Measurements from ENCODE around the gene SEC14L2.

Gene SEC14L2

GRCh38 chr22:30471616-30472318 lies 74.9 kb downstream of the SEC14L2 start, which contains the start of gene SEC14L3:
SEC14L3 (minus strand) TSS chr22:30472017; CDS start chr22:30471958, 59 bp downstream.
- H3K36me3 Mint-ChIP-seq = no peaks in the 10 kb centered on the region
- peaks cover 8% of the 10 kb centered on the region for H3K27me3 Mint-ChIP-seq
- no peak within 1 kb of the TSS for H3K27ac Mint-ChIP-seq
- H3K4me1 Mint-ChIP-seq (ENCODE audit: low read depth) = no peaks in the 10 kb centered on the region
- no peak within 1 kb of the TSS for H3K4me3 Mint-ChIP-seq
- H3K9me3 Mint-ChIP-seq (ENCODE audit: low read depth) = no peaks in the 10 kb centered on the region

DNA sequence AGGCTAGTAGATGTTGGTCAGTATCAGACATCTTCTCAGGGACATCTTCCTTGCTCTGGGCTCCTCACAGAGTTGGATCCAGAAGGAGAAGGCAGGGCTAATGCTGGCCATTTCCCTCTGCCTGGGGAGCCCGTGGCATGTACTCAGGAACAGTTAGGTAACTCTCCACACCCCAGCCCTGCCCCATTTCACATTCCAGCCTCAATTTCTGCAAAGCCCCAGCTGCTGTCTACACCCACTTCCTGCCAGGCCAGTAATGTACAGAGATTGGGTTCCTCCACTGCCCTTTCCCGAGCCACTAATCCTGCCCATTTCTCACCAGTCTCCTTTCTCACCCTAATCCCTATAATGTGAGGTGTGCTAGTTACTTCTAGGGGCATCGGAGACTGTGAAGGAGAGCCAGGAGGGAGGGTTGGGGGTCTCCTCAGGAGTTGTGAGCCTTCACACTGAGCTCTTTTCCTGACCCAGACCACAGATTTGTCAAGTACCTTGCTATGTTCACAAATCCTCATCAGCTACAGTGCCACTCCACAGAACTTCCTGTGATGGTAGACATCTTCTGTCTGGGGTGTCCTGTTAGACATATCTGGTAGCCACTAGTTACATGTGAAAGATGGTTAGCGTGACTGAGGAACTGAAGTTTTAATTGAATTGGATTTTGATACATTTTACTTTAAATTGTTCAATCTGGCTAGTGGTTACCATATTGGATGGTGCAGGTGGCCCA lies 76.3 kb downstream of the SEC14L2 start:
- Mint-ChIP-seq H3K36me3 (no peaks in the 10 kb centered on the region), H3K27ac (no peak overlapping the region), H3K9me3 (ENCODE audit: low read depth) (no peaks in the 10 kb centered on the region), H3K27me3 (peaks cover 8% of the 10 kb centered on the region), H3K4me1 (ENCODE audit: low read depth) (no peaks in the 10 kb centered on the region), H3K4me3 (no peak overlapping the region)

DNA sequence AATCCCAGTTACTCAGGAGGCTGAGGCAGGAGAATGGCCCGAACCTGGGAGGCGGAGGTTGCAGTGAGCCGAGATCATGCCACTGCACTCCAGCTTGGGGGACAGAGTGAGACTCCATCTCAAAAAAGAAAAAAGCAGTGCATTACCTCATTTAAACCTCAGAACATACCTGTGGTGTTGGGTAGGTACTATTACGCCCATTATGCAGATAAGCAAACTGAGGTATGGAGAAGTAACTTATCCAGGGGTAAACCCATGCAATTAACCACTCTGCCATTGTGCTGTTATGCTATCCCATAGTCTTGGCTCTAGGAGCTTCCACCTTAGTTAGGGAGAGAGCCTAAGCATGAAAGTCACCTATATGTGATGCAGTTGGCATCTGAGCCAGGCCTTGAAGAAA lies 77.3 kb downstream of the SEC14L2 start:
- H3K4me1 Mint-ChIP-seq (ENCODE audit: low read depth) = no peaks in the 10 kb centered on the region
- no peak overlapping the region for H3K27ac Mint-ChIP-seq
- peaks cover 8% of the 10 kb centered on the region for H3K27me3 Mint-ChIP-seq
- no peak overlapping the region for H3K4me3 Mint-ChIP-seq
- no peaks in the 10 kb centered on the region for H3K36me3 Mint-ChIP-seq
- no peaks in the 10 kb centered on the region for H3K9me3 Mint-ChIP-seq (ENCODE audit: low read depth)

Data from activated naive CD8-positive, alpha-beta T cell (primary cell).